Calu3 (cell line): ENCODE measurements around the gene DLGAP4. TPM values are rescaled to one million over a fixed set of nuclear protein-coding genes. Genes with fewer than 3 reads are reported as not detected.

Source experiments
- BruUV-seq: library from RNA; stranded (reverse); fragments of 400-500 nt; replicated peaks from 2 replicates; lab custom pipeline; 2021; lab: Mats Ljungman, UMichigan
- CTCF ChIA-PET: fragments of 300-600 bp; sonication (Branson Sonifier 250); formaldehyde crosslinking; loops from one replicate; lab custom pipeline; 2022; ENCODE audit warnings: antibody characterized with exemption; lab: Charles Lee
- DNase-seq: peaks from one replicate; pipeline ENCODE4 v3.0.0; 2022
- H3K27ac Mint-ChIP-seq: one replicate; pipeline ENCODE4 v1.8.0; 2022; ENCODE audit warnings: mixed read lengths; ENCODE audit not compliant: unreplicated experiment
- H3K27me3 Mint-ChIP-seq: one replicate; pipeline ENCODE4 v1.8.0; 2022; ENCODE audit warnings: mixed read lengths; ENCODE audit not compliant: unreplicated experiment
- H3K36me3 Mint-ChIP-seq: one replicate; pipeline ENCODE4 v1.8.0; 2022; ENCODE audit warnings: mild to moderate bottlenecking, moderate library complexity, mixed read lengths; ENCODE audit not compliant: insufficient read depth, unreplicated experiment
- H3K4me1 Mint-ChIP-seq: one replicate; pipeline ENCODE4 v1.8.0; 2022; ENCODE audit warnings: mild to moderate bottlenecking, low read depth, mixed read lengths; ENCODE audit not compliant: unreplicated experiment
- H3K4me3 Mint-ChIP-seq: one replicate; pipeline ENCODE4 v1.8.0; 2022; ENCODE audit warnings: mild to moderate bottlenecking, low read depth, moderate library complexity, mixed read lengths; ENCODE audit not compliant: unreplicated experiment
- H3K9me3 Mint-ChIP-seq: one replicate; pipeline ENCODE4 v1.8.0; 2022; ENCODE audit warnings: low read depth, mixed read lengths; ENCODE audit not compliant: unreplicated experiment
- intact Hi-C: fragments of 100-400 bp; cut with micrococcal nuclease; formaldehyde crosslinking; loops from one replicate; pipeline ENCODE4 v1.10.0; 2022; ENCODE audit not compliant: unreplicated experiment
- total RNA-seq: library from RNA; stranded (reverse); gene quantifications from 2 replicates; pipeline ENCODE4 v1.2.3, GENCODE V29; 2022
- TF ChIP-seq, protein P1 (sequence below): fragments of 200-600 bp; IDR thresholded peaks from one replicate; pipeline ENCODE4 v1.8.0; 2022; ENCODE audit warnings: antibody characterized with exemption; ENCODE audit not compliant: unreplicated experiment

Gene DLGAP4
- total RNA-seq, 1 experiment from 2014 or later, result 66.4 TPM

GRCh38 chr20:36549942-36550789 lies 244.0 kb downstream of the DLGAP4 start:
- Mint-ChIP-seq H3K9me3 (no peaks in the 10 kb centered on the region), H3K4me1 (no peaks in the 10 kb centered on the region), H3K36me3 (no peaks in the 10 kb centered on the region), H3K27me3 (peaks cover 6% of the 10 kb centered on the region), H3K27ac (no peak overlapping the region), H3K4me3 (no peak overlapping the region)
- TF ChIP-seq, protein P1, sequence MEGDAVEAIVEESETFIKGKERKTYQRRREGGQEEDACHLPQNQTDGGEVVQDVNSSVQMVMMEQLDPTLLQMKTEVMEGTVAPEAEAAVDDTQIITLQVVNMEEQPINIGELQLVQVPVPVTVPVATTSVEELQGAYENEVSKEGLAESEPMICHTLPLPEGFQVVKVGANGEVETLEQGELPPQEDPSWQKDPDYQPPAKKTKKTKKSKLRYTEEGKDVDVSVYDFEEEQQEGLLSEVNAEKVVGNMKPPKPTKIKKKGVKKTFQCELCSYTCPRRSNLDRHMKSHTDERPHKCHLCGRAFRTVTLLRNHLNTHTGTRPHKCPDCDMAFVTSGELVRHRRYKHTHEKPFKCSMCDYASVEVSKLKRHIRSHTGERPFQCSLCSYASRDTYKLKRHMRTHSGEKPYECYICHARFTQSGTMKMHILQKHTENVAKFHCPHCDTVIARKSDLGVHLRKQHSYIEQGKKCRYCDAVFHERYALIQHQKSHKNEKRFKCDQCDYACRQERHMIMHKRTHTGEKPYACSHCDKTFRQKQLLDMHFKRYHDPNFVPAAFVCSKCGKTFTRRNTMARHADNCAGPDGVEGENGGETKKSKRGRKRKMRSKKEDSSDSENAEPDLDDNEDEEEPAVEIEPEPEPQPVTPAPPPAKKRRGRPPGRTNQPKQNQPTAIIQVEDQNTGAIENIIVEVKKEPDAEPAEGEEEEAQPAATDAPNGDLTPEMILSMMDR, result no peak
- no peak for DNase-seq
- CTCF ChIA-PET, result interaction anchor here (0.6 kb wide), 1 partner anchor 285 kb away, joined by 3 read pairs; no protein-coding TSS in a partner anchor
- BruUV-seq, result no TSS peak
- intact Hi-C loops, result no loop called here

DNA sequence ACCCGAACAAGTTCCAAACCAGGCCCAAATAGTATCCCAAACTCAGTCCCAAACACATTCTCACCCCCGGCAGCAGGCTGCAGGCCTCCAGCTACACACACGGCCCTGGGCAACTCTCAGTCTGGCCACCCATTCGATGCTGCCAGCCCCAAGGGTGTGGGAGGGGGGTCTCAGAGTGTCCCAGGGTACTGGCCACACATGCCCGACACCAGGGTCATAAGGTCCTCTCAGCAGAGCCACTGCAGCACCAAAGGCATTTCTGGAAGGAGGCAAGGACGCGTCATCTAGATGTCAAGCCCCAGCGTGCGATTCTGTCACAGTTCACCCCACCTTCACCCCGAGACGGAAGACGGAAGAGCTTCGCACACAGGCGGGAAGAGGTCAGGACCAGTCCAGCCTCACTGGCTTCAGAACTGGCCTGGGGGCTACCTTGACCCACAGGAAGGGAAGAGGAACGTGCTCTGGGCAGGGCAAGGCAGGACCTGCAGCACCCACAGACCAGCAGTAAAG lies 244.7 kb downstream of the DLGAP4 start:
- no peaks in the 10 kb centered on the region for H3K36me3 Mint-ChIP-seq
- H3K9me3 Mint-ChIP-seq, result no peaks in the 10 kb centered on the region
- H3K27me3 Mint-ChIP-seq, result peaks cover 12% of the 10 kb centered on the region
- TF ChIP-seq, protein P1, result no peak
- no TSS peak for BruUV-seq
- H3K4me3 Mint-ChIP-seq, result no peak overlapping the region
- no peaks in the 10 kb centered on the region for H3K4me1 Mint-ChIP-seq
- intact Hi-C loops, result no loop called here
- no peak overlapping the region for H3K27ac Mint-ChIP-seq
- CTCF ChIA-PET, result interaction anchor here (0.6 kb wide), 1 partner anchor 286 kb away, joined by 3 read pairs; no protein-coding TSS in a partner anchor
- DNase-seq, result no peak

- intact Hi-C loops, result loop anchor here (5.0 kb wide), 1 partner anchor 52 kb away; the partner anchor contains the start of gene RAB5IF
- H3K4me3 Mint-ChIP-seq, result no peak overlapping the region
- H3K9me3 Mint-ChIP-seq, result no peaks in the 10 kb centered on the region
- no peaks in the 10 kb centered on the region for H3K4me1 Mint-ChIP-seq
- no peak overlapping the region for H3K27ac Mint-ChIP-seq
- no peaks in the 10 kb centered on the region for H3K36me3 Mint-ChIP-seq
- H3K27me3 Mint-ChIP-seq, result peaks cover 13% of the 10 kb centered on the region
- no peak for DNase-seq
- no TSS peak for BruUV-seq
- CTCF ChIA-PET, result no interaction called here
- TF ChIP-seq, protein P1, result no peak
Measured at GRCh38 chr20:36555248-36555647, 249.1 kb downstream of the DLGAP4 start.

GRCh38 chr20:36562724-36563123 lies 256.6 kb downstream of the DLGAP4 start:
- intact Hi-C loops, result no loop called here
- Mint-ChIP-seq H3K9me3 (no peaks in the 10 kb centered on the region), H3K27me3 (peaks cover 9% of the 10 kb centered on the region), H3K36me3 (no peaks in the 10 kb centered on the region), H3K4me3 (no peak overlapping the region), H3K27ac (no peak overlapping the region), H3K4me1 (no peaks in the 10 kb centered on the region)
- no peak for DNase-seq
- BruUV-seq, result no TSS peak
- CTCF ChIA-PET, result no interaction called here
- TF ChIP-seq, protein P1, result no peak
